ENCODE data around the gene PDE6B.
"Not testable (repeated sequence)": the region's sequence is repeated elsewhere in the genome, so short reads cannot be mapped to it uniquely, and the experiment has no call there.

Gene PDE6B

DNA sequence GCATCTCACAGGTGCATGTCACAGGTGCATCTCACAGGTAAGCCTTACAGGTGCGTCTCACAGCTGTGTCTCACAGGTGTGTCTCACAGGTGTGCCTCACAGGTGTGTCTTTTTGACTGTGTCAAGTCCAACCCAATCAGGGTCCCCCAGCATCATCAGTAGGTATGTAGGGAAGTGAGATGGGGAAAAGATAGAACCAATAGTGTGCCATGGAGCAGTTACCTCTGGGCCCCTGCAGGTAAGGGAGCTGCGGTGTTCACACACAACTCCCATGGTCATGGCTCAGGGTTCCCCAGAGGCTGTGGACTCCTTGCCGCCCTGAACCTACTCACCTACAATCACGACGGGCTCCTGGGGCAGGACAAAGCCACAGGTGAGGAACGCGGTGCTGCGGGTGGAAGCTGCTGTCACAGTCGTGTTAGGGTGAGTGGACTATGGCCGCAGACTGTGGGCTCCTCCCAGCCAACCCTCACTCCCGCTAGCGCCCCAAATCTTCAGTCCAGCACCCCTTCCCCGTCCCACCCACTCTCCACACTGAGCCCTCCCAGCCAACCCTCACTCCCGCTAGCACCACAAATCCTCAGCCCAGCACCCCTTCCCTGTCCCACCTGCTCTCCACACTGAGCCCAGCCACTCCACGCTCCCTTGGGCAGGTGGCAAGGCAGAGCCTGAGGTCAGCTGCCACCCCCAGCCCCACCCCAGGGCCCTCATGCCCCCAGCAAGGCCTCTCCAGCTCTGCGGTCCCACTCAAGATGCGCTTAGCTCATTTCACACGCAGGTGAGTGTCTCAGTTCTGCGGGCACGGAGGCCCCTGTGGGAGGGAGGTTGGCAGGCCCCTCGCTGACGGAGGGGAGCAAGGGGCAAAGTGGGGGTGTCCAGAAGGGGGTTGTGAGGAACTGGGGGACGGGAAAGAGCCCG, 2.1 kb upstream of the PDE6B start:
- no peak for DNase-seq

DNA sequence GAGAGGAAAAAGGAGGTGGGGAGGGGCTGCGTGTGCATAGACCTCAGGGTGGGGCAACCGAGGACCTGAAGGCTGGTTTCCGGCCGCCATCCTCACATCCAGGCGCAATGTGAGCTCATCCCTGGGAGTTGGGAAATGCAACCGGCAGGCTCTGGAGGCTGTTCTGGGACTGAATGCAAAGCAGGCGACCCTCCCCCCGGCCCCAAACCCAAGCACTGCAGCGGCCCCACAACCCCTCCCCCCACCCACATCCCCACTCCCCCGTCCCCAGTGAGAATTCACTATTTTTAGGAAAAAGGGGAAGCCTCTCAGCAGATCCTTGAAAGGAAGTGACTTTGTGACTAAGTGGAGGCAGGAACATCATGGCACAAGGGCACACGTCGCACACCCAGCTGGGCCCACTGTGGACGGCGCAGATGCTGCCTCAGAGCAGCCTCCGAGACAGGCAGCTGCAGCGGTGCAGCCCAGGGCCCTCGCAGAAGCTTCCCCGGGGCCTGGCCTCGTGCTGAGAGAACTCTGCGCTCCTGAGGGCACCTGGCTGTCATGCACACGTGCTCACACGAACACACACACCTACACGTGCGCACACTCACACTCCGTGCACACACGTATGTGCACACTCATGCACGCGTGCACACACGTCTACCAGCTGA, 1.3 kb upstream of the PDE6B start:
- no peak for DNase-seq

DNA sequence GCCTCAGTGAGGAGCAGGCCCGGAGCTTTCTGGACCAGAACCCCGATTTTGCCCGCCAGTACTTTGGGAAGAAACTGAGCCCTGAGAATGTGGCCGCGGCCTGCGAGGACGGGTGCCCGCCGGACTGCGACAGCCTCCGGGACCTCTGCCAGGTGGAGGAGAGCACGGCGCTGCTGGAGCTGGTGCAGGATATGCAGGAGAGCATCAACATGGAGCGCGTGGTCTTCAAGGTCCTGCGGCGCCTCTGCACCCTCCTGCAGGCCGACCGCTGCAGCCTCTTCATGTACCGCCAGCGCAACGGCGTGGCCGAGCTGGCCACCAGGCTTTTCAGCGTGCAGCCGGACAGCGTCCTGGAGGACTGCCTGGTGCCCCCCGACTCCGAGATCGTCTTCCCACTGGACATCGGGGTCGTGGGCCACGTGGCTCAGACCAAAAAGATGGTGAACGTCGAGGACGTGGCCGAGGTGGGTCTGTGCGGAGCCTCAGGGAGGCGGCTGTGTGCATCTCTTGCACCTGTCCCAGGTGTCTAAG, 323 bp downstream of the PDE6B start:
- no peak for DNase-seq

DNA sequence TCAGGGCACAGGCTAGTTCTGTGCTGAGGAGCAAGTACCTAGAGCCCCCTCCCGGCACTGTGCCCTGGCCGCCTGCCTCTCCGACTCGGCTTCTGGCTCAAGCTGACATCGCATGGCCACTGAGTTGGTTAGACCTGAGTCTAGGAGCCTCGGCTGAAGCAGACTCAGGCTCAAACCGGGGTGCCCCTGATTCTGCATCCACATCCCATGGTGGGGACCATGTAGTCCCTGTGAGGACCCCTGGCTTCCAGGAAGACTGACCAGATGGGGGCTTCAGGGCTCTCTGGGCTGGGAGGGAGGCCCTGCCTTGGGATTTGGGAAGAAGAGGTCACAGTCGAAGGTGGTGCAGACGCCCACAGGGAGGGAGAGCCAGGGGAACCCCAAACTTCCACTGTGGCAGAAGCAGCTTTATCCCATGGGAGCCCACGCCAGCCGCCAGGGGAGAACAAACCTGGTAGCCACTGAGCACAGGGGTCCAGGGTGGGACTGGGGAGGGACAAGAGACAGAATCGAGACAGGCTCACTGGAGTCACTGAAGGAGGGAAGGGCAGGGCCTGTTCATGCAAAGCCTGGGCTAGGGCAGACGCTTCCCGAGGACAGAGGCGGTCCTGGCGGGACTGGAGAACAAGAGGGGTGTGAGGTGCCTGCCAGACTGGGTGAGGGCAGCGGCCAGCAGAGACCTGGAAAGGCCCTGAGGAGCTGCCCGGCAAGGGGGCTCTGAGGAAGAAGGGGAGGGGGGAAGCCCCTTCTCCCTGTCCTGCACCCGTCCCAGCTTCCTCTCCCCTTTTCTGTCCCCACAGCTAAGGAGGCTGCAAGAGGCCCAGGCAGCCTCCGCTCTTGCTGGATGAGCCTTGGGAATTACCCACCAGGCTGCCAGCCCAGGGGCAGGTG, 1.1 kb downstream of the PDE6B start:
- DNase-seq: no peak

DNA sequence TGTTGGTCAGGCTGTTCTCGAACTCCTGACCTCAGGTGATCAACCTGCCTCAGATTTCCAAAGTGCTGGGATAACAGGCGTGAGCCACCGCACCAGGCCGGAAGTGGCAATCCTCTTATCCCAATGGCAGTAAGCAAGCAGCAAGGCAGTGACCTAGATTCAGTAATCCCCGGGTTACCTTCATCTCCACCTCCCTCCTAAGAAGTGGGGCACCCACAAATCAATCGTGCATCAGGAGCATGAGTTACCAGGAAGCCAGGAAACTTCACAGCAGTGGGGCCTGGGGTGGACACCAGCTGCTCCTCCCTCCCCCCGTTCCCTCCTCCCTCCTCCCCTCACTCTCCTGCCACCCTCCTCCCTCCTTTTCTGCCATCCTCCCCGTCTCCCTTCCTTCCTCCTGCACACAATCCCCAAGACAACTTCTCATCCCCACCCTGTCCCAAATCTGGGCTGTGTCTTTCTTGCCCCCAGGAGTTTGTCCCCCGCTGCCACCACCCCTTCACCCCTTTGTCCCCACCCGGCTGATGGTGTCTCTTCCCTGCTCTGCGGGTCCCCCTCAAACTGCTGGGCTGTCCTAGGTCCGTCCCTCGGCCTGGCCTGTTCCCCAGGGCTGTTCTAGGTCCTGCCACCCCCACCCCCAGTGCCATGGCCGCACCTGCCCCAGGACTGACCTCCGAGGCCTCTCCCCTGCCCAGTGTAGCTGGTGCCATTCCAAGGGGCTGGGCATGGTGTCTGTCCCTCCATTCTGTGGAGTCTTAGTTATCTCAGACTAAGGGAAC, 2.2 kb downstream of the PDE6B start:
- DNase-seq: no peak

DNA sequence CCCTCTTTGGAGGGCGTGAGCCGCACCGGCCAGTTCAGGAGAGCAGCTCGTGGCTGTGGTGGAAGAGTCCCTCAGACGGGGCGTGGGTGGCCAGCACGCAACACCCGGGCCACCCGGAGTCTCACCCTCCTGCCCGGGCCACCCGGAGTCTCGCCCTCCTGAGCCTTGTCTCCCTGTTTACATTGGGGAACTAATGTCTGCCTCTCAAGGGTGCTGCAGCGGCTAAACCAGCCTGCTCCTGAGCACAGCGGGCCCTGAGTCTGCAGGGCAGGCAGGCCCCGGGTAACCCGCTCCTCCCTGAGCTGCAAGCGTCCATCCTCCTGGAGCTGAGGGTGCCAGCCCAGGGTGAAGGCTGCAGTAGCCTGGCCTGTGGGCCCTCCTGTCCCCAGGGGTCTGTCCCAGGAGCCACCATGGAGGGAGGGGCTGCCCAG, 3.0 kb downstream of the PDE6B start:
- DNase-seq: no peak

DNA sequence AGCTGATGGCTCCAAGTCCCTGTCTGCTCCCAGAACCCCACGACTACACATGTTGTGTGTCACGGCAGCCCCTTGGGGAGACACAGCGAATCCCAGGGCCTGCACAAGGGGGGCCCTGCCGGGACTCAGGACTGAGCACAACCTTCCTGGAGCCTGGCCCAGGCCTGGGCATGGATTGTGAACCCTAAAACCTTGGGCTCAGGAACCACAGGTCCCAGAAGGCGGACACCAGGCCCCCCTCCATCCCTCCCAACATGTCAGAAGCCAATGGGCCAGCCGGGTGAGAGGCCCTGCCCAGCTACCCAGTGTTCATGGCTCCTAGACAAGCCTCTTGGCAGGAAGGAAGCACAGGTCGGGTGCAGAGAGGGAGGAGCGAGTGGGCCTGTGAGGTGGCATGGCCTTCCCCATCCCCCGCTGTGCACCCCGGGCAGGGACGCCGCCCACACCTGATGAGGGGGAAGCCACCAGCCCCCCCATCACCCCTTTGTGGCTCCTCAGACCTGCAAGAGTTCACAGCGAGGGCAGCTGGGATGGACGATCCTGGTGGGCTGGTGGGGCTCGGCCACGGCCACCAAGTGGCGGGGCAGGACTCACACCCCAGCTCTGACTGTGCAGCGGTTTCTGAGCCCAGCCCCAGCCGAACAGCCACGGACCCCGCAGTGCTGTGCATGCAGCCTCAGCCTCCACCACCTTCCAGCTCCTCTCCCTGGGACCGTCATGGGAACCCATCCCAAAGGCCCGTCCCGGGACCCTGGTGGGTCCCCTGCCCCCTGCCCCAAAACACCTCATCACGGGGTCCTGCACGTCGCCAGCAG, 3.7 kb downstream of the PDE6B start:
- DNase-seq: no peak

DNA sequence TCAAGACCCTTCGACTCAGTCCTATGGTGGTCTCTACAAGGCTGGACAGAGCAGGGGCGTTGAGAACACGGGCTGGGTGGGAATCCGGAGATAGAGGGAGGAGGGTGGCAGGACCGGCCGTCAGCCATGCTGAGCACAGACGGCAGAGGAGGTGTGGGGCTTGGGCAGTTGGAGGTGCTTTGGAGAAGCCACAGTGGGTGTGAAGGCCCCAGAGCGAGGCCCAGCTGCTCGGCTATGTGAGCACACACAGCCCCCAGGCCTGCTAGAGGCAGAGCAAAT, 4.2 kb downstream of the PDE6B start:
- DNase-seq: no peak

DNA sequence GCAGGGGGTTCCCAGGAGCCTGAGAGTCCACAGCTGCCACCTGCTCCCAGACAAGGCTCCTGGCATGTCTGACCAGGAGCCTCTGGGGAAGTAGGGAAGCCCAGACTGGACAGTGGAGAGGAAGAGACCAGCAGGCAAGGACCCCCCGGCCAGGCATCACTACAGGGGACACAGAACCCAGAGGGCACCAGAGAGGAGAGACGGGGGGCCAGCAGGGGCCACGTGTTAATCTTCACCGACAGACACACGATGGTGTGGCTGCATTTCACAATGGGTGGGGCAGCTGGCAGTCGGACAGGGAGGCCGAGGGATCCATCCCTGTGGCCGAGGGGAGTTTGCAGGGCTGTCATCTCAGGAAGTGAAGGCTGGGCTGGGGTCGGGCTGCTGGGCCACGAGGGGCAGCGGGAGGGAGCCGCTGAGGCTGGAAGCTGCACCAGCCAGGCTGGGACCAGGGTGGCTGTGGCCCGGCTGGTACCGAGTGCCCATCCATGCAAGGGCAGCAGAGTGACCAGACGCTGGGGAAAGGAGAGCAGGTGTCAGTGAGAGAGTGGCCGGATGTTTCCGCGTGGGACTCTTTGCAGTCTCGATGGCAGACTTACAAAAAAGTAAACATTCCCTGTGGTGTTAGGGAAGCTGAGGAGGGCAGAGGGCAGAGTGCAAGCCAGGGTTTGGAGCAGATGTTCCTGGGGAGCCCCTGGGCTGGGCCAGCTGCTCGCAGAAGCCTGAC, 4.7 kb downstream of the PDE6B start:
- no peak for DNase-seq

DNA sequence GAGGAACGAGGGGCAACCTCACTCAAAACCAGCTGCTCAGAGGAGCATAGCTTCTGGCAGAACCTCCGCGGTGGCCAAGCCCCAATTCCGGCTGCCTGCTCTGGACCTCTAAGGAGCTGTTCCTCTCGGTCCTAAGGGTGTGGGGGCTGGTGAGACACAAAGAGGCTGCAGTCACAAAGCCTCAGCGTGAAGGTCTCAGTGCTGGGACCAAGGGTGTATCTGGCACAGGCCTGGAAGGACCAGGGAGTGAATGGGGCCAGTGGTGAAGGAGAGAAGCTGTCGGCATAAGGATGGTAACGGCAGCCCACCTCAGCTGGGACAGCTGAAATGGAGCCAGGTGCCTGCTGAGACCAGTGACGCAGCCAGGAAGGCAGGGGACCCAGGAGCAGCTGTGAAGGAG, 5.3 kb downstream of the PDE6B start:
- no peak for DNase-seq

DNA sequence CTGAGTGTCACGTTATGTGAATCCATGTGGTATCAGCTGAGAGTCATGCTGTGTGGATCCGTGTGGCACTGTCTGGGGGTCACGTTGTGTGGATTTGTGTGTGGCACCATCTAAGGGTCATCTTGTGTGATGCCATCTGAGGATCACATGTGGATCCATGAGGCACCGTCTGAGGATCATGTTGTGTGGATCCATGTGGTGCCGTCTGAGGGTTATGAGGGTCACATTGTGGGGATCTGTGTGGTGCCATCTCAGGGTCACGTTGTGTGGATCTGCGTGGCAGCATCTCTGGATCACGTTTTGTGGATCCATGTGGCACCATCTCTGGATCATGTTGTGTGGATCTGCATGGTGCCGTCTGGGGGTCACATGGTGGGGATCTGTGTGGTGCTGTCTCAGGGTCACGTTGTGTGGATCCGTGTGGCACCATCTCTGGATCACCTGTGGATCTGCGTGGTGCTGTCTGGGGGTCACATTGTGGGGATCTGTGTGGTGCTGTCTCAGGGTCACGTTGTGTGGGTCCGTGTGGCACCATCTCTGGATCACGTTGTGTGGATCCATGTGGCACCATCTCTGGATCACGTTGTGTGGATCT, 6.9 kb downstream of the PDE6B start:
- DNase-seq: no peak

DNA sequence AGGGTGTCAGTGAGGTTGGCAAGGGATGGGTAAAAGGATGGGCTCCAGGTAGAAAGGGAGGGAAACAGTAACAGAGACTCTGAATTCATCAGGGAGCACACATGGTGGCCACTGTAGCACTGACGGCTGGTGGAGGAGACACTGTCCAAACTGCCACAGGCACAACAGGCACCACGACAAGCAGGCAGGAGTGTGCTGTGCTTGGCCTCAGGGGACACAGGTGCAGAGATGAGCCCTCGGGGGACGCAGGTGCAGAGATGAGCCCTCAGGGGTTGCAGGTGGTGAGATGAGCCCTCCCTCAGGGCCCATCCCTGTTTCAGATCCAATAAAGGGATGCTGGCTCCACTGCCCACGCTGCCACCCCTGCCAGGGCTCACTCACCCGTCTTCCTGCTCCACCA, 7.6 kb downstream of the PDE6B start:
- no peak for DNase-seq

DNA sequence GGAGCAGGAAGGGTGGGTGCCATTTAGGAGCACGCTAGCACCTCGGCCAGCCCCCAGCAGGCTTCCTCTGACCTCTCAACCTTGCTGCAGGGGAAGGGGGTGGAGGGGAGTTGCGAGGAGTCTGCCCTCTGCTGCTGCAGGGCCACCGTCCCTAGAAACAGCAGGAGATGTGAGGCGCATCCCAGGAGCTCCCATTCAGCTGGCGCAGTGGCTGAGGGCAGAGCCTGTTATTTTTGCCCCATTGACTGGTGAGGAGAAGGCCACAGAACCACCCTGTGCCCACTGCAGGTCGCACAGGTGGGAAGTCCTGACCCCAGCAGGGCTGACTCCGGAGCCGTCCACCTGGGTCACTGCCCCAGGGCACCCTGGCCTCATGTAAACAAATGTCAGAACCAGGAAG, 8.0 kb downstream of the PDE6B start:
- no peak for DNase-seq

DNA sequence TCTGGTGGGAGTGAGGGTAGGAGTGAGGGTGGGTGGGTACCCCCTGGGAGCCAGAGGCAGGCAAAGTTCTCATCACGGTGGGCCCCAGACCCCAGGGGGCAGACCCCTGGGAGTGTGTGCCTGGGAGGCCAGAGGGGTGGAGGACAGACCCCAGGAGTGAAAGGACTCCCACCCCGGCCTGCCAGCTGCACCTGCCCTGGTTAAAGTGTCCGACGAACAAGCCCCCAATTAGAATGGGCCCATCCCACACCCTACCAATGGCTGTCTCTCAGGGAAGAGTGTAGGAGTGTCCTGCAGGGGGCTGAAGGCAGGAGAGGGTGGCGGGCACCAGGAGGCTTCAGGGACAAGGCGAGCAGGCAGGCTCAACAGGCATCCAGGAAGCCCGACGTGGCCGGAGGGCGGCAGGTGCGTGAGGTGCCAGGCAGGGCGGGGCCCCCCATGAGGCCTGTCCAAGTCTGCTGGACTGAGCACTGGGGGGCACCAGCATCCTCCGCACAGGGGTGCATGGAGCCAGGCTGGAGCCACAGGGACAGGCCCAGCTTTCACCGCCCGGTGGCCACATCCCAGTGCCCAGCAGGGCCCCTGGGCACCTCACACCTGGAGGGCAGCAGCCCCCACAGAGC, 8.7 kb downstream of the PDE6B start:
- DNase-seq: no peak

DNA sequence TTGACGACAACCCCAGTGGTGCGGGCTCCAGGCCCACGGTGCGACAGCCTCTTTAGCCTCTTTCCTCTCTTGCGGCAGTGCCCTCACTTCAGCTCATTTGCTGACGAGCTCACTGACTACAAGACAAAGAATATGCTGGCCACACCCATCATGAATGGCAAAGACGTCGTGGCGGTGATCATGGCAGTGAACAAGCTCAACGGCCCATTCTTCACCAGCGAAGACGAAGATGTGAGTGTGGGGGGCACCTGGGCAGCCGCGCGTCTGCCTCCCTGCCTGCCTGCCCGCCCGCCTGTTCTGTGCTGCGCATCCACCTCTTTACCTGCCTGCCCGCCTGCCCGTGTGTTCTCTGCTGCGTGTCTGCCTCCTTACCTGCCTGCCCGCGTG, 9.2 kb downstream of the PDE6B start:
- DNase-seq: no peak

DNA sequence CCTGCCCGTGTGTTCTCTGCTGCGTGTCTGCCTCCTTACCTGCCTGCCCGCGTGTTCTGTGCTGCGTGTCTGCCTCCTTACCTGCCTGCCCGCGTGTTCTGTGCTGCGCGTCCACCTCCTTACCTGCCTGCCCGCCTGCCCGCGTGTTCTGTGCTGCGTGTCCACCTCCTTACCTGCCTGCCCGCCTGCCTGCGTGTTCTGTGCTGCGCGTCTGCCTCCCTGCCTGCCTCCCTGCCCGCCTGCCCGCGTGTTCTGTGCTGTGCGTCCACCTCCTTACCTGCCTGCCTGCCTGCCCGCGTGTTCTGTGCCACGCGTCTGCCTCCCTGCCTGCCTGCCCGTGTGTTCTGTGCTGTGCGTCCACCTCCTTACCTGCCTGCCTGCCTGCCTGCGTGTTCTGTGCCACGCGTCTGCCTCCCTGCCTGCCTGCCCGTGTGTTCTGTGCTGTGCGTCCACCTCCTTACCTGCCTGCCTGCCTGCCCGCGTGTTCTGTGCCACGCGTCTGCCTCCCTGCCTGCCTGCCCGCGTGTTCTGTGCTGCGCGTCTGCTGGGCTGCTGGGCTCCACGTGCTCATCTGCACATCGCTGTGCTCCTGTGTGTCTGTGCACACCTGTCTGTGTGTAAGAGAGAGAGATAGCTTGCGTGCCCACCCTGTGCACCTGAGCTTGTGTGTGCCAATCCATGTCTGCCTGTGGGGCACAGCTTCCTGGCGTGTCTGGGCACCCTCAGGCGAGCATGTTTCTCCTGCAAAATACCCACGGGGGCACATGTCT, 9.9 kb downstream of the PDE6B start:
- not testable (repeated sequence) for DNase-seq

DNA sequence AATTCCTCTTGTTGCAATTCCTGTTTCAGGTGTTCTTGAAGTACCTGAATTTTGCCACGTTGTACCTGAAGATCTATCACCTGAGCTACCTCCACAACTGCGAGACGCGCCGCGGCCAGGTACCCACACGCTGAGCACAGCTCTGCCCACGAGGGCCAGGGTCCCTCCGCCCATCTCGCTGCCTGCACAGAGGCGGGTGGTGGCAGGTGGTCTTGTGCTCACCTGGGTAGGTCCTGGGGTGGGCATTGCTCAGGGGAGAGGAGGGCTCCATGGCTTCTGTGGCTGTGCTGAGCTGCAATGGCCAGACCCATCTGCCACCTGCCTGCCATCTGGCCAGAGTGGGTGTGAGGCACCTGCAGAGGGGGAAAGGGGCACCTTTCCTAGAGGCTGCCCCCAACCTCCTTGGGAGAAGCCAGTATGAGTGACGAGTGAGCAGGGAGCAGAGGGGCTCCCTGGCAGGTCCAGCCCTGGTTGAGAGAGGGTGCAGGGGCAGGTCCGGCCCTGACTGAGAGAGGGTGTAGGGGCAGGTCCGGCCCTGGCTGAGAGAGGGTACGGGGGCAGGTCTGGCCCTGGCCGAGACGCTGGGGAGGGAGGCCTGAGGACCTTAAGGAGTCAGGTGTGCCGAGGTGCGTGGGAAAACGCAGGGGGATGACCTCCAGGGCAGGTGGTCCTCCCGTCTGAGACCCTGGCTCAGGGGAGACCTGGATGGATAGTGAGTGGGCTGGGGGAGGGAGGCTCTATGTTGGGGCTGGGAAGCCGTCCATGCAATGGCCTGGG, 10.7 kb downstream of the PDE6B start:
- no peak for DNase-seq

DNA sequence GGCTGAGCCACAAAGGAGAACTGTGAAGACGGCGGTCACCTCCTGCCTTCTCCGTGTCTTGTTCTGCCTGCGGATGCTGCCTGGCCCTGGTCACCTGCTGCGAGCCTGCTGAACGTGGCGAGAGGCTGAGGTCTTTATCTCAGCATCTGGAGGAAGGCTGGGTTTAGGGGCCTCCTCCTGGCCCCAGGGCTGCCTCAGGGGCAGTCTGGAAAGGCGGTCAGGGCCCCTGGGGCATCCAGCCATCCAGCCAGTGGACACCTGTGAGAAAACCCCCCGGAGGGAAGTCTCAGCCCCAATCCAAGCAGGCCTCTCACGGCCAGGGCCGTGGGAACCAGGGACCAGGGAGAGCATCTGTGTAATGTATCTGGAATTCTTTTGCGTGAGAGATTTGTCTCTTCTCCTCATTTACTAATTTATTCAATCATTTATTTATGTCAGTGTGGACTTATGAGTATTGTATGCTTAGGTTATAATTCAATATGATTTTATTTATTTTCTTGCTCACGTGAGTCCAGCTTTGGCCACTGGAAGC, 11.3 kb downstream of the PDE6B start:
- no peak for DNase-seq
